Measurements from ENCODE around the gene METAP1D.

- no peak for TF ChIP-seq CTCF (conservative IDR thresholded peaks at IDR 0.05; ENCODE audit: low read depth, low read length)
- TF ChIP-seq EZH2 (IDR thresholded peaks at IDR 0.05; ENCODE audit: borderline replicate concordance, low read depth, low read length, poor library complexity, severe bottlenecking), result no peak
Measured at GRCh38 chr2:172049567-172050120, 49.9 kb downstream of the METAP1D start.
